Fibroblast of skin of abdomen (primary cell): Measurements from ENCODE around the gene INKA1. TPM values are rescaled to one million over a fixed set of nuclear protein-coding genes. Genes with fewer than 3 reads are reported as not detected.
"Not testable (repeated sequence)": the region's sequence is repeated elsewhere in the genome, so short reads cannot be mapped to it uniquely, and the experiment has no call there.

Experiments used
- DNase-seq: peaks from one replicate; pipeline ENCODE4 v3.0.0-alpha.2; 2013
- polyA plus RNA-seq, 2 experiments: library from polyadenylated mRNA; unstranded; fragments of 120-200 nt; gene quantifications; one replicate each; pipeline ENCODE4 v1.2.1, GENCODE V29; 2013; ENCODE audit not compliant: insufficient read length in 2 of 2

INKA1 gene
- 12.7 TPM for polyA plus RNA-seq (2013, experiment 1 of 2; ENCODE audit: insufficient read length)
- 13.1 TPM for polyA plus RNA-seq (2013, experiment 2 of 2; ENCODE audit: insufficient read length)

- DNase-seq, result peak; percentile 79
Observed at GRCh38 chr3:49802719-49803464, at the start of gene INKA1. Gene INKA1 (plus strand): TSS chr3:49803261. CDS start chr3:49803393, 132 bp downstream.

GRCh38 chr3:49754536-49754935, 48.5 kb upstream of the INKA1 start:
- DNase-seq, result no peak

- no peak for DNase-seq
Observed at GRCh38 chr3:49756036-49756435, 47.0 kb upstream of the INKA1 start.

- no peak for DNase-seq
Observed at GRCh38 chr3:49757197-49757596, 45.9 kb upstream of the INKA1 start.

GRCh38 chr3:49759226-49759625, 43.8 kb upstream of the INKA1 start:
- DNase-seq, result no peak

- DNase-seq, result no peak
Observed at GRCh38 chr3:49761661-49762060, 41.4 kb upstream of the INKA1 start.

GRCh38 chr3:49763981-49764380, 39.1 kb upstream of the INKA1 start:
- no peak for DNase-seq

- no peak for DNase-seq
Observed at GRCh38 chr3:49769286-49769915, 33.7 kb upstream of the INKA1 start.

- no peak for DNase-seq
Observed at GRCh38 chr3:49769926-49770325, 33.1 kb upstream of the INKA1 start.

- no peak for DNase-seq
Observed at GRCh38 chr3:49771340-49771938, 31.6 kb upstream of the INKA1 start.

- DNase-seq, result no peak
Observed at GRCh38 chr3:49772703-49773102, 30.4 kb upstream of the INKA1 start.

- DNase-seq, result no peak
Observed at GRCh38 chr3:49775538-49775937, 27.5 kb upstream of the INKA1 start.

- DNase-seq, result not testable (repeated sequence)
Observed at GRCh38 chr3:49776101-49776500, 27.0 kb upstream of the INKA1 start.

- DNase-seq, result no peak
Observed at GRCh38 chr3:49779358-49780079, 23.5 kb upstream of the INKA1 start.

- DNase-seq, result no peak
Observed at GRCh38 chr3:49780080-49780974, 22.7 kb upstream of the INKA1 start.

GRCh38 chr3:49780975-49781365, 22.1 kb upstream of the INKA1 start:
- not testable (repeated sequence) for DNase-seq

GRCh38 chr3:49781415-49782199, 21.5 kb upstream of the INKA1 start:
- DNase-seq, result no peak

- DNase-seq, result not testable (repeated sequence)
Observed at GRCh38 chr3:49782277-49782676, 20.8 kb upstream of the INKA1 start.

GRCh38 chr3:49785565-49786356, 17.3 kb upstream of the INKA1 start:
- DNase-seq, result no peak
